Germinal center (tissue), 1 donor: ENCODE data around the gene GDF2.

Experiments used
- DNase-seq: peaks from one replicate; pipeline ENCODE4 v3.0.0; 2012; ENCODE audit warnings: mixed read lengths, low spot score

The GDF2 gene

DNA sequence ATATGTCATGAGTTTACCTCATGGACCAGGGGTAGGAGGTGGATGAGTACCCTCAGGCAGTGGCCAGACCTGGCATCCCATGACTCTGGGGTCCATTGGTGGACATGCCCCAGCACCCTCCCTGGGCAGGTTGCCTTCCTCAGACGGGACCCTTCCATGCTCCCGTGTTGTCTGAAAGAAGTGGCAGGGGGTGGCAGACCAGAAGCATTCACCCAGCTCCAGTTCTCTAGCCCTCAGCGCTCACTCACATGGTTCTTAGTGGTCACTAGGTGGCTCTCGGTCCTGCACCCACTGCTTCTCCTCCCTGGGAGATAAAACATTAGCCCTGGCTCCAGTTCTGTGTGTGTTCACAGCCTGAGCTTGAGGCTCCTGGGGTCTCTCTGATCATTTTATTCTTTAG is 31.9 kb downstream of the GDF2 start:
- DNase-seq, result no peak

GRCh38 chr10:47354900-47355299 is 32.6 kb downstream of the GDF2 start:
- DNase-seq, result no peak

GRCh38 chr10:47356708-47357107 is 34.5 kb downstream of the GDF2 start:
- no peak for DNase-seq

DNA sequence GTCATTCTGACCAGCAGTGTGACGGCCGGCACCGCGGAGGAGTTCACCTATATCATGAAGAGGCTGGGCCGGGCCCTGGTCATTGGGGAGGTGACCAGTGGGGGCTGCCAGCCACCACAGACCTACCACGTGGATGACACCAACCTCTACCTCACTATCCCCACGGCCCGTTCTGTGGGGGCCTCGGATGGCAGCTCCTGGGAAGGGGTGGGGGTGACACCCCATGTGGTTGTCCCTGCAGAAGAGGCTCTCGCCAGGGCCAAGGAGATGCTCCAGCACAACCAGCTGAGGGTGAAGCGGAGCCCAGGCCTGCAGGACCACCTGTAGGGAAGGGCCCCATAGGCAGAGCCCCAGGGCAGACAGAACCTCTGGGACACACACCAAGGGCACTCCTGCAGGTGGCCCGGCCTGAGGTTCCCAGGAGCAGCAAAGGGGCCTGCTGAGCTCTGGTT is 34.9 kb downstream of the GDF2 start:
- DNase-seq, result no peak

GRCh38 chr10:47357911-47358310 is 35.7 kb downstream of the GDF2 start:
- no peak for DNase-seq

- no peak for DNase-seq
These were observed 36.2 kb downstream of the GDF2 start for GRCh38 chr10:47358457-47358856.

- DNase-seq, result no peak
These were observed 36.8 kb downstream of the GDF2 start for GRCh38 chr10:47359101-47359500.

DNA sequence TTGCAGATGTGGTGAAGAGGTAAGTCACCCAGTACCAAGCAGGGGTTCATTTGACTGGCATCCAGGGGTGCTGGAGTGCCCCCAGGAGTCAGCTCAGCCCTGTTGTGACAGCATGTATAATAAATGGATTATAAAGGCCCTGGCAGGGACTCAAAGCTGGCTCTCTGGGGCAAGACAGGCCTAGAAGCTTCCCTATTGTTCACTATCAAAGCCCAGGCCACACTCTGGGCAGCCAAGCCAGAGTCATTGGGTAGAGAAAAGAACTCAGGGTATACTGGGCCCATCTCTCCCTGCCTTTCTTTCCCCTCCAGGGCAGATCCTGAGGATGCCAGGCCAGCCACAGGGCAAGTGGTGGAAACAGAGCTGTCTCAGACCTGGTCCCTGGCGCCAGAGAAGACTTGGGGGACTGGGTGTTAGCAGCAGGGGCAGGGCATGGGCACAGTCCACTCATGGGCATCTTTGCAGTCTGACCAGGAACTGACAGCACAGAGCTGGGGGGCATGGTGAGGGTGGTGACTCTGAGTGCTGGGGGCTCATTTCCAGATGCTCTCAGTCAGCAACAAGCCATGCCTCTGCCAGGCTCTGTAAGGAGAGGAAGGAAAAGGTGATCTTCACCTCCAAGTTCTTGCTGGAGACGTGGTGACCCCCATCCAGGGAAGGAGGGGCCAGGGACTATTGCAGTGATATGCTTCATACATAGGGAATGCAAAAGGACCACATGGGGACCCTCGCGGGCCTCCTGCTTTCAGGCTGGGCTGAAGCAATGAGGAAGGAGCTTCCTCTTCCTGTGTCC is 37.6 kb downstream of the GDF2 start:
- no peak for DNase-seq

GRCh38 chr10:47360419-47361040 is 38.3 kb downstream of the GDF2 start:
- no peak for DNase-seq

- DNase-seq, result peak; percentile 38
These were observed 39.0 kb downstream of the GDF2 start for GRCh38 chr10:47361293-47361692.

- DNase-seq, result no peak
These were observed 39.9 kb downstream of the GDF2 start for GRCh38 chr10:47362199-47362598.

GRCh38 chr10:47363781-47364180 is 41.5 kb downstream of the GDF2 start:
- DNase-seq, result no peak

GRCh38 chr10:47364366-47364765 is 42.1 kb downstream of the GDF2 start:
- no peak for DNase-seq

DNA sequence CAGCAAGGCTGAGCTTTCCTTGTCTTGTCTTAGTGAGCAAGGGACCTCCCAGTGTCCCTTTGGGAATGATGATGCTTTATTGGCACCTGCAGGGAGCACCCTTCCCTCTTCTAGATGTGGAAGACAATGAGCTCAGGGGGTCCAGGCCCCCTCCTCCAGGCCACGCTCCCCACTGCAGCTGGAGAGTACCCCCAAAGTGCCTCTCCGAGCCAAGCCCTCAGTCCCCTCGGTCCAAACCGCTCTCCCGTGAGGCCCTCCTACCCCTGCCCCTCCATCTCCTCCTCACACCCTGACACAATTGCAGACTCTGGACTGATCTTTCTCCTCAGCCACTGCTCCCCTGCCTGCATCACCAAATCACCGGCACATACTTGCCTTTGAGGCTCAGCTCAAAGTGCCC is 42.7 kb downstream of the GDF2 start:
- no peak for DNase-seq

- no peak for DNase-seq
These were observed 43.4 kb downstream of the GDF2 start for GRCh38 chr10:47365431-47366180.

- DNase-seq, result no peak
These were observed 44.0 kb downstream of the GDF2 start for GRCh38 chr10:47366181-47366631.

DNA sequence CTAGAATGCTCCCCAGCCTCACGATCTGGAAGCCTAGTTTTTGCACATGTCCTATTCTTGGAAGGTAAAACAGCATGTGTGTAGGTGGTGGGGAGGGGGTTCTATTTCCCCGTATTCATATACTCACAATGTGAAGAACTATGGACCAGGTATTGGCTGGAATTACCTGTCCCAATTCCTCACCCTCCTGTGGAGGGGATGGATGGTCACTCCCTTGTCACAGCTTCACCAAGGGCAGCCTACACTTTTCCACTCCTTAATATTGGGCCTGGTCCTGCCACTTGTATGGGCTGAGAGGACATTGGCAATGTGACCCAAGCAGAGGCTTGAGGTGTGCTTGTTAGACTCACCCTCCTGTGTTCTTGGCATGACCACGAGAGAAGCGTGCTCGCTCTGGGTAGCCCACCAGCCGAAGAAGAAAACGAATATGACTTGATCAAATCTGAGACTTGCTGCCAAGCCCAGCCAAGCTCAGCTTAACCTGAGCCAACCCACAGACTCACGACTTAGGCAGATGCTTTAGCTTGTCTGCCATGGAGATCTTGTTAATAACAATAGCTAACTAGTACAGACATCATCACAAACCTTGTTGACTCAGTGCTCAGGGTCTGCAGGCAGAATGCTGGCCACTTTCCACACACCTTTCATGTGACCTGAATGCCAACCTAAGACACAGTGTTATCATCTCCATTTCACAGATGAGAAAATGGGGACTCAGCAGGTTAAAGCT is 44.6 kb downstream of the GDF2 start:
- no peak for DNase-seq

GRCh38 chr10:47367646-47368045 is 45.4 kb downstream of the GDF2 start:
- DNase-seq, result no peak

GRCh38 chr10:47368431-47369180 is 46.4 kb downstream of the GDF2 start:
- no peak for DNase-seq

- no peak for DNase-seq
These were observed 47.1 kb downstream of the GDF2 start for GRCh38 chr10:47369251-47369894.
